ENCODE data around the gene SCUBE1. TPM values are rescaled to one million over a fixed set of nuclear protein-coding genes. Genes with fewer than 3 reads are reported as not detected.
A peak's percentile ranks its signal among the peaks of the same experiment; 100 is the strongest.

Gene SCUBE1
- total RNA-seq, 3 donors from 2014 or later (not counting 1 experiment from before 2014, with no cell fraction given) = 0.05 to 1.2 (median 0.11) TPM

- Histone ChIP-seq H3K4me1 (ENCODE audit: control insufficient read depth, insufficient read depth, low read length) (peaks cover 7% of the 10 kb centered on the region), H3K27me3 (ENCODE audit: control insufficient read depth, insufficient read depth, low read length) (no peaks in the 10 kb centered on the region), H3K36me3 (ENCODE audit: control insufficient read depth, insufficient read depth, low read length) (no peaks in the 10 kb centered on the region), H3K4me3 (ENCODE audit: low read length) (no peak overlapping the region), H3K27ac (ENCODE audit: low read length) (no peak overlapping the region), H3K9me3 (ENCODE audit: control insufficient read depth, insufficient read depth, low read length) (no peaks in the 10 kb centered on the region)
- peaks cover 0 to 8% of the 10 kb centered on the region in 2 donors for H3K4me1 Mint-ChIP-seq
- TF ChIP-seq, protein P1, sequence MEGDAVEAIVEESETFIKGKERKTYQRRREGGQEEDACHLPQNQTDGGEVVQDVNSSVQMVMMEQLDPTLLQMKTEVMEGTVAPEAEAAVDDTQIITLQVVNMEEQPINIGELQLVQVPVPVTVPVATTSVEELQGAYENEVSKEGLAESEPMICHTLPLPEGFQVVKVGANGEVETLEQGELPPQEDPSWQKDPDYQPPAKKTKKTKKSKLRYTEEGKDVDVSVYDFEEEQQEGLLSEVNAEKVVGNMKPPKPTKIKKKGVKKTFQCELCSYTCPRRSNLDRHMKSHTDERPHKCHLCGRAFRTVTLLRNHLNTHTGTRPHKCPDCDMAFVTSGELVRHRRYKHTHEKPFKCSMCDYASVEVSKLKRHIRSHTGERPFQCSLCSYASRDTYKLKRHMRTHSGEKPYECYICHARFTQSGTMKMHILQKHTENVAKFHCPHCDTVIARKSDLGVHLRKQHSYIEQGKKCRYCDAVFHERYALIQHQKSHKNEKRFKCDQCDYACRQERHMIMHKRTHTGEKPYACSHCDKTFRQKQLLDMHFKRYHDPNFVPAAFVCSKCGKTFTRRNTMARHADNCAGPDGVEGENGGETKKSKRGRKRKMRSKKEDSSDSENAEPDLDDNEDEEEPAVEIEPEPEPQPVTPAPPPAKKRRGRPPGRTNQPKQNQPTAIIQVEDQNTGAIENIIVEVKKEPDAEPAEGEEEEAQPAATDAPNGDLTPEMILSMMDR (IDR thresholded peaks at IDR 0.05) = peak; percentile 99
- H3K27me3 Mint-ChIP-seq (ENCODE audit: low read depth in 2 of 2) = peaks cover 14 to 15% of the 10 kb centered on the region in 2 donors
- H3K4me3 Mint-ChIP-seq = no peak overlapping the region
- no peaks in the 10 kb centered on the region for H3K9me3 Mint-ChIP-seq
- H3K27ac Mint-ChIP-seq = peak overlapping the region in 1 of 2 donors; percentile 44
- peak; percentile 70 to 83 for DNase-seq
- intact Hi-C loops (cut with micrococcal nuclease) = loop anchor here (1.0 kb wide), 3 partner anchors 43 to 154 kb away; no protein-coding TSS in a partner anchor
- no peaks in the 10 kb centered on the region for H3K36me3 Mint-ChIP-seq
- 18% methylated on average over 23 of the region's 23 CpGs for WGBS (ENCODE audit: insufficient coverage)
- peak; percentile 65 to 96 (median 90) for ATAC-seq
These were observed 112.0 kb downstream of the SCUBE1 start for GRCh38 chr22:43230971-43231723.

DNA sequence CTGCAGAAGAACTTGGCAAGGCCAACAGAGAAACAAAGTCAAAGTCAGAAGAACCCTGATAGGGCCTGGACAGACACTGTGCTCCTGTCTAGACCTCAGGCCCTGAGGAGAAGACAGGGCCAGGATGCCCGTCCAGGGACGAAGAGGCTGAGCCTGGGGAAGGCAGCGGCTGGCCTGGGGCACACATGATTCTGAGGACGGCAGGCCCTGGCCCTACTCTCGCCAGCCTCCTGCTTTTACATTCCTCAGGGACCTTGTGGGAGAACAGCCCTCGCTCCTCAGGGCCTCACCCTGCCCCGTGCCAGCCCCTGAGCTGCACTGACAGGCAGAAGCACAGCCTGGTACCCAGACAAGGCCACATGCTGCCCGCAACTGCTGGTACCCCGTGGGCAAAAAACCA is 112.6 kb downstream of the SCUBE1 start:
- Histone ChIP-seq H3K27me3 (ENCODE audit: control insufficient read depth, insufficient read depth, low read length) (no peaks in the 10 kb centered on the region), H3K27ac (ENCODE audit: low read length) (no peak overlapping the region), H3K4me3 (ENCODE audit: low read length) (no peak overlapping the region), H3K4me1 (ENCODE audit: control insufficient read depth, insufficient read depth, low read length) (peaks cover 7% of the 10 kb centered on the region), H3K9me3 (ENCODE audit: control insufficient read depth, insufficient read depth, low read length) (no peaks in the 10 kb centered on the region), H3K36me3 (ENCODE audit: control insufficient read depth, insufficient read depth, low read length) (no peaks in the 10 kb centered on the region)
- Mint-ChIP-seq H3K4me1 (peaks cover 0 to 12% of the 10 kb centered on the region in 2 donors), H3K27me3 (ENCODE audit: low read depth in 2 of 2) (peaks cover 14 to 20% of the 10 kb centered on the region in 2 donors), H3K4me3 (no peak overlapping the region), H3K27ac (no peak overlapping the region), H3K36me3 (no peaks in the 10 kb centered on the region), H3K9me3 (no peaks in the 10 kb centered on the region)
- intact Hi-C loops (cut with micrococcal nuclease) = no loop called here
- TF ChIP-seq, protein P1 (IDR thresholded peaks at IDR 0.05) = no peak
- DNase-seq (no peak), ATAC-seq (no peak)
- 54% methylated on average over 9 of the region's 9 CpGs for WGBS (ENCODE audit: insufficient coverage)

- DNase-seq (no peak), ATAC-seq (no peak)
- Histone ChIP-seq H3K4me3 (ENCODE audit: low read length) (no peak overlapping the region), H3K36me3 (ENCODE audit: control insufficient read depth, insufficient read depth, low read length) (no peaks in the 10 kb centered on the region), H3K9me3 (ENCODE audit: control insufficient read depth, insufficient read depth, low read length) (no peaks in the 10 kb centered on the region), H3K27ac (ENCODE audit: low read length) (no peak overlapping the region), H3K27me3 (ENCODE audit: control insufficient read depth, insufficient read depth, low read length) (no peaks in the 10 kb centered on the region), H3K4me1 (ENCODE audit: control insufficient read depth, insufficient read depth, low read length) (peaks cover 7% of the 10 kb centered on the region)
- H3K27ac Mint-ChIP-seq = no peak overlapping the region
- no peaks in the 10 kb centered on the region for H3K36me3 Mint-ChIP-seq
- H3K27me3 Mint-ChIP-seq (ENCODE audit: low read depth in 2 of 2) = peaks cover 13 to 20% of the 10 kb centered on the region in 2 donors
- TF ChIP-seq, protein P1 (IDR thresholded peaks at IDR 0.05) = no peak
- peaks cover 0 to 12% of the 10 kb centered on the region in 2 donors for H3K4me1 Mint-ChIP-seq
- intact Hi-C loops (cut with micrococcal nuclease) = no loop called here
- H3K9me3 Mint-ChIP-seq = no peaks in the 10 kb centered on the region
- 91% methylated on average over 19 of the region's 19 CpGs for WGBS (ENCODE audit: insufficient coverage)
- H3K4me3 Mint-ChIP-seq = no peak overlapping the region
These were observed 114.3 kb downstream of the SCUBE1 start for GRCh38 chr22:43228863-43229262.
